ENCODE measurements around the gene HABP4.

The HABP4 gene

GRCh38 chr9:96509026-96509425 is 59.1 kb downstream of the HABP4 start:
- Histone ChIP-seq H3K27ac (ENCODE audit: low read depth, low read length, poor library complexity, severe bottlenecking) (no peak overlapping the region), H3K4me1 (ENCODE audit: insufficient read depth, low read length, severe bottlenecking) (no peaks in the 10 kb centered on the region), H3K36me3 (ENCODE audit: insufficient read depth, low read length) (no peaks in the 10 kb centered on the region), H3K4me2 (ENCODE audit: low read length) (no peak overlapping the region), H3F3A (ENCODE audit: insufficient read depth, low read length) (no peaks in the 10 kb centered on the region), H3K27me3 (ENCODE audit: insufficient read depth, low read length) (0 out of 2 replicates have a peak, but pooled peaks cover 13% of the 10 kb centered on the region), H3K9me2 (ENCODE audit: low read depth, low read length) (no peaks in the 10 kb centered on the region), H3K9ac (ENCODE audit: low read length) (no peak overlapping the region), H3K9me3 (ENCODE audit: low read length) (no peaks in the 10 kb centered on the region), H3K4me3 (ENCODE audit: low read depth, low read length, poor library complexity, severe bottlenecking) (no peak overlapping the region), H4K20me1 (ENCODE audit: insufficient read depth, low read length) (no peaks in the 10 kb centered on the region), H2AFZ (ENCODE audit: low read length) (no peak overlapping the region), H3K79me2 (ENCODE audit: insufficient read depth, low read length) (no peaks in the 10 kb centered on the region)
- TF ChIP-seq EZH2 (IDR thresholded peaks at IDR 0.05; ENCODE audit: borderline replicate concordance, low read length) = no peak
- TF ChIP-seq, protein P1, sequence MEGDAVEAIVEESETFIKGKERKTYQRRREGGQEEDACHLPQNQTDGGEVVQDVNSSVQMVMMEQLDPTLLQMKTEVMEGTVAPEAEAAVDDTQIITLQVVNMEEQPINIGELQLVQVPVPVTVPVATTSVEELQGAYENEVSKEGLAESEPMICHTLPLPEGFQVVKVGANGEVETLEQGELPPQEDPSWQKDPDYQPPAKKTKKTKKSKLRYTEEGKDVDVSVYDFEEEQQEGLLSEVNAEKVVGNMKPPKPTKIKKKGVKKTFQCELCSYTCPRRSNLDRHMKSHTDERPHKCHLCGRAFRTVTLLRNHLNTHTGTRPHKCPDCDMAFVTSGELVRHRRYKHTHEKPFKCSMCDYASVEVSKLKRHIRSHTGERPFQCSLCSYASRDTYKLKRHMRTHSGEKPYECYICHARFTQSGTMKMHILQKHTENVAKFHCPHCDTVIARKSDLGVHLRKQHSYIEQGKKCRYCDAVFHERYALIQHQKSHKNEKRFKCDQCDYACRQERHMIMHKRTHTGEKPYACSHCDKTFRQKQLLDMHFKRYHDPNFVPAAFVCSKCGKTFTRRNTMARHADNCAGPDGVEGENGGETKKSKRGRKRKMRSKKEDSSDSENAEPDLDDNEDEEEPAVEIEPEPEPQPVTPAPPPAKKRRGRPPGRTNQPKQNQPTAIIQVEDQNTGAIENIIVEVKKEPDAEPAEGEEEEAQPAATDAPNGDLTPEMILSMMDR (IDR thresholded peaks at IDR 0.05; ENCODE audit: low read length) = no peak

DNA sequence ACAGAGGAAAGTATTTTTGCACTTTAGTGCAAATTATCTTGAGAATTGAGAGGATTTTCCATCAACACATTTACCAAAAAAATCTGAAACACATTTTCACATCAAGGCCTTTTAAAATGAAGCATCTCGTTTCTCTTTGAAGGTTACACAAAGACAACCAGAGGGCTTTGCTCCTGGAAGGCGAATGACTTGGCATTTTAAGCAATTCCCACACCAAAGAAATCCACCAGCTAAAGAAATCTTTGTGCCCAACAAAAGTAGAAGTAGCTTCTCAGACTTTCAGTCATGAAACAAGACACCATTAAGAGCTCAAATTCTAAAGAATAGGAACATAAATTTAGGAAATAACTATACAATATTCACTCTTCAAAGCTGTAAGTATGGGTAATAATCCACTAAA is 59.9 kb downstream of the HABP4 start:
- no peaks in the 10 kb centered on the region for H3K79me2 ChIP-seq (ENCODE audit: insufficient read depth, low read length)
- no peak overlapping the region for H3K4me3 ChIP-seq (ENCODE audit: low read depth, low read length, poor library complexity, severe bottlenecking)
- no peak overlapping the region for H2AFZ ChIP-seq (ENCODE audit: low read length)
- no peaks in the 10 kb centered on the region for H3F3A ChIP-seq (ENCODE audit: insufficient read depth, low read length)
- no peaks in the 10 kb centered on the region for H3K9me2 ChIP-seq (ENCODE audit: low read depth, low read length)
- no peak for TF ChIP-seq EZH2 (IDR thresholded peaks at IDR 0.05; ENCODE audit: borderline replicate concordance, low read length)
- TF ChIP-seq, protein P1 (IDR thresholded peaks at IDR 0.05; ENCODE audit: low read length) = no peak
- H3K9me3 ChIP-seq (ENCODE audit: low read length) = no peaks in the 10 kb centered on the region
- no peaks in the 10 kb centered on the region for H3K4me1 ChIP-seq (ENCODE audit: insufficient read depth, low read length, severe bottlenecking)
- no peaks in the 10 kb centered on the region for H3K36me3 ChIP-seq (ENCODE audit: insufficient read depth, low read length)
- H3K27ac ChIP-seq (ENCODE audit: low read depth, low read length, poor library complexity, severe bottlenecking) = no peak overlapping the region
- 0 out of 2 replicates have a peak, but pooled peaks cover 13% of the 10 kb centered on the region for H3K27me3 ChIP-seq (ENCODE audit: insufficient read depth, low read length)
- no peaks in the 10 kb centered on the region for H4K20me1 ChIP-seq (ENCODE audit: insufficient read depth, low read length)
- H3K9ac ChIP-seq (ENCODE audit: low read length) = no peak overlapping the region
- H3K4me2 ChIP-seq (ENCODE audit: low read length) = no peak overlapping the region

DNA sequence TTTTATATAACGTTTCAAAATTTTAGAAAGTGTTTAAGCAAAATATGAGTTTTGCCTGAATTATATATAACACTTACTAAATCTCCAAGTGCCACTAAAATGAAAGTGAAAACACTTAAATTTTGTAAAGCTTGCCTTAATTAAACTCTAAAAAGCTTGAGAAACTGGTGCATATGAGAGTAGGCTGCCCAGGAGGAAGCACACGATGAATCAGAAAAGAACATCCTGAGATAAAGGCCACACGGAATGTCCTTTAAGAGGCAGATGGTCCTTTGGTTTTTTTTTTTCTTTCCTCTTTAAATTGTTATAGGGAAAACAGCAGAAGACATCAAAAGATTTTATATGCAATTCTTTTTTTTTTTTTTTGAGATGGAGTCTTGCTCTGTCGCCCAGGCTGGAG is 60.3 kb downstream of the HABP4 start:
- no peaks in the 10 kb centered on the region for H3F3A ChIP-seq (ENCODE audit: insufficient read depth, low read length)
- H3K79me2 ChIP-seq (ENCODE audit: insufficient read depth, low read length) = no peaks in the 10 kb centered on the region
- no peaks in the 10 kb centered on the region for H3K4me1 ChIP-seq (ENCODE audit: insufficient read depth, low read length, severe bottlenecking)
- H3K27ac ChIP-seq (ENCODE audit: low read depth, low read length, poor library complexity, severe bottlenecking) = no peak overlapping the region
- no peak overlapping the region for H3K9ac ChIP-seq (ENCODE audit: low read length)
- no peak overlapping the region for H2AFZ ChIP-seq (ENCODE audit: low read length)
- H3K4me3 ChIP-seq (ENCODE audit: low read depth, low read length, poor library complexity, severe bottlenecking) = no peak overlapping the region
- TF ChIP-seq EZH2 (IDR thresholded peaks at IDR 0.05; ENCODE audit: borderline replicate concordance, low read length) = no peak
- TF ChIP-seq, protein P1 (IDR thresholded peaks at IDR 0.05; ENCODE audit: low read length) = no peak
- no peak overlapping the region for H3K4me2 ChIP-seq (ENCODE audit: low read length)
- 0 out of 2 replicates have a peak, but pooled peaks cover 13% of the 10 kb centered on the region for H3K27me3 ChIP-seq (ENCODE audit: insufficient read depth, low read length)
- no peaks in the 10 kb centered on the region for H3K36me3 ChIP-seq (ENCODE audit: insufficient read depth, low read length)
- H3K9me3 ChIP-seq (ENCODE audit: low read length) = no peaks in the 10 kb centered on the region
- H4K20me1 ChIP-seq (ENCODE audit: insufficient read depth, low read length) = no peaks in the 10 kb centered on the region
- no peaks in the 10 kb centered on the region for H3K9me2 ChIP-seq (ENCODE audit: low read depth, low read length)
